ENCODE data around the gene WIPI1. TPM values are rescaled to one million over a fixed set of nuclear protein-coding genes. Genes with fewer than 3 reads are reported as not detected.

Gene WIPI1
- total and polyA plus RNA-seq, 10 of the 15 experiments (the other 5 are each of a cell fraction or from before 2014, with no cell fraction given), result 6.5 to 44.5 (median 26.2) TPM

GRCh38 chr17:68453991-68454665 lies 3.2 kb downstream of the WIPI1 start:
- SMC1A ChIA-PET (ENCODE audit: uncharacterized antibody, unreplicated experiment), result interaction anchor here (1.1 to 16.2 kb wide), 4 partner anchors 8 to 15 kb away, joined by 3 to 288 read pairs (median 5); no protein-coding TSS in a partner anchor
- BruUV-seq (replicated peaks), result no TSS peak
- CTCF ChIA-PET, result interaction anchor here (0.7 to 10.9 kb wide), 4 partner anchors 10 to 189 kb away, joined by 3 to 222 read pairs (median 8); no protein-coding TSS in a partner anchor
- no peak overlapping the region for H3K9ac ChIP-seq (ENCODE audit: control insufficient read depth, insufficient read depth, low read length)
- intact Hi-C loops (cut with micrococcal nuclease; ENCODE audit: unreplicated experiment) (no loop called here), in situ Hi-C loops (cut with MboI) (no loop called here)
- ATAC-seq (no peak), FAIRE-seq (no peak), DNase-seq (ENCODE audit: low read depth, low spot score) (no peak)
- H4K20me1 ChIP-seq (ENCODE audit: control insufficient read depth, insufficient read depth), result no peaks in the 10 kb centered on the region
- RAD21 ChIA-PET (ENCODE audit: unreplicated experiment), result interaction anchor here (0.9 to 14.6 kb wide), 3 partner anchors 8 to 15 kb away, joined by 3 to 157 read pairs (median 6); no protein-coding TSS in a partner anchor
- peaks cover 0 to 3% of the 10 kb centered on the region in 2 experiments; a peak in 1 of 4 replicates for H3K36me3 ChIP-seq (ENCODE audit: control insufficient read depth in 2 of 2, insufficient read depth in 2 of 2, low read length in 1 of 2)
- TF ChIP-seq SUPT20H (IDR thresholded peaks at IDR 0.05; ENCODE audit: borderline replicate concordance, control insufficient read depth, low read depth, low read length), result no peak
- TF ChIP-seq POLR2AphosphoS2 (IDR thresholded peaks at IDR 0.05; ENCODE audit: low read depth, low read length), result no peak
- TF ChIP-seq MTA2 (IDR thresholded peaks at IDR 0.05; ENCODE audit: low read depth), result no peak
- no peak for TF ChIP-seq RCOR1 (conservative IDR thresholded peaks at IDR 0.05; ENCODE audit: low read depth, low read length)
- no peak for TF ChIP-seq YY1 (IDR thresholded peaks at IDR 0.05; ENCODE audit: low read depth, low read length)
- TF ChIP-seq MXI1 (IDR thresholded peaks at IDR 0.05; ENCODE audit: low read depth, low read length), result no peak
- TF ChIP-seq GABPA (IDR thresholded peaks at IDR 0.05; ENCODE audit: low read depth), result no peak
- no peak for TF ChIP-seq SMC3 (IDR thresholded peaks at IDR 0.05; ENCODE audit: borderline replicate concordance, low read length)
- no peak for TF ChIP-seq NBN (IDR thresholded peaks at IDR 0.05)
- TF ChIP-seq RB1 (IDR thresholded peaks at IDR 0.05; ENCODE audit: borderline replicate concordance), result no peak
- no peak for TF ChIP-seq TBL1XR1 (IDR thresholded peaks at IDR 0.05; ENCODE audit: low read depth, low read length)
- TF ChIP-seq SPI1 (IDR thresholded peaks at IDR 0.05; ENCODE audit: borderline replicate concordance, insufficient read depth, low read depth, low read length), result no peak
- no peak overlapping the region for H2AFZ ChIP-seq (ENCODE audit: control insufficient read depth, low read depth, low read length)
- H3K27me3 ChIP-seq (replicated peaks in 1 of 2; ENCODE audit: control insufficient read depth in 2 of 2, insufficient read depth in 2 of 2, low read length in 1 of 2), result no peaks in the 10 kb centered on the region
- H3K4me2 ChIP-seq (ENCODE audit: control insufficient read depth, insufficient read depth), result no peak overlapping the region
- no peak overlapping the region for H3K27ac ChIP-seq (ENCODE audit: control insufficient read depth, insufficient read depth)
- 96% methylated on average over 5 of the region's 5 CpGs for WGBS (ENCODE audit: insufficient coverage, insufficient replicate concordance, low lambda C conversion rate, missing lambda C conversion rate)
- H3K4me1 ChIP-seq (ENCODE audit: control insufficient read depth, insufficient read depth, low read length), result peaks cover 6% of the 10 kb centered on the region
- no peaks in the 10 kb centered on the region; the same call in 2 of the 3 replicates for H3K9me3 ChIP-seq (replicated peaks; ENCODE audit: control insufficient read depth, insufficient read depth, low read length)
- peaks cover 8% of the 10 kb centered on the region; the same call in 1 of the 2 replicates for H3K79me2 ChIP-seq (ENCODE audit: control insufficient read depth, insufficient read depth, low read length)
- no peak overlapping the region for H3K4me3 ChIP-seq
- POLR2A ChIA-PET, result interaction anchor here (1.3 to 1.8 kb wide), 2 partner anchors 8 to 14 kb away, joined by 5 to 8 read pairs; no protein-coding TSS in a partner anchor
